Skeletal muscle tissue (tissue), 4 donors: Measurements from ENCODE around the gene FAM43A. TPM values are rescaled to one million over a fixed set of nuclear protein-coding genes. Genes with fewer than 3 reads are reported as not detected.

ENCODE experiments used
- H3K27ac ChIP-seq: one replicate; pipeline ENCODE4 v1.7.0; 2013; ENCODE audit warnings: mild to moderate bottlenecking, low read depth, low read length, inconsistent platforms
- H3K27me3 ChIP-seq, 3 donors: one replicate each; pipeline ENCODE4 v1.7.0; 2013; ENCODE audit warnings: low read length in 3 of 3; ENCODE audit not compliant: control insufficient read depth in 3 of 3, insufficient read depth in 3 of 3
- H3K36me3 ChIP-seq, 3 donors: one replicate each; pipeline ENCODE4 v1.7.0; 2013; ENCODE audit warnings: low read length in 3 of 3; ENCODE audit not compliant: control insufficient read depth in 3 of 3, insufficient read depth in 3 of 3
- H3K4me1 ChIP-seq, 3 donors: one replicate each; pipeline ENCODE4 v1.7.0; 2013; ENCODE audit warnings: low read length in 3 of 3, mild to moderate bottlenecking in 3 of 3; ENCODE audit not compliant: control insufficient read depth in 3 of 3, insufficient read depth in 3 of 3
- H3K4me3 ChIP-seq, 3 donors: one replicate each; pipeline ENCODE4 v1.7.0; 2013; ENCODE audit warnings: low read length in 3 of 3
- H3K9ac ChIP-seq, 3 donors: one replicate each; pipeline ENCODE4 v1.7.0; 2013; ENCODE audit warnings: low read length in 3 of 3, mild to moderate bottlenecking in 3 of 3, moderate library complexity in 2 of 3, low read depth in 1 of 3
- H3K9me3 ChIP-seq, 3 donors: one replicate each; pipeline ENCODE4 v1.7.0; 2013; ENCODE audit warnings: low read length in 3 of 3; ENCODE audit not compliant: control insufficient read depth in 3 of 3
- total RNA-seq: library from RNA; depleted of rRNA; stranded (reverse); fragments of >200 nt; gene quantifications from one replicate; pipeline ENCODE4 v1.2.3, GENCODE V29; 2014
- donor health status: Osteomylitis.

FAM43A gene
- total RNA-seq, 1 donor from 2014 or later: 15.7 TPM

DNA sequence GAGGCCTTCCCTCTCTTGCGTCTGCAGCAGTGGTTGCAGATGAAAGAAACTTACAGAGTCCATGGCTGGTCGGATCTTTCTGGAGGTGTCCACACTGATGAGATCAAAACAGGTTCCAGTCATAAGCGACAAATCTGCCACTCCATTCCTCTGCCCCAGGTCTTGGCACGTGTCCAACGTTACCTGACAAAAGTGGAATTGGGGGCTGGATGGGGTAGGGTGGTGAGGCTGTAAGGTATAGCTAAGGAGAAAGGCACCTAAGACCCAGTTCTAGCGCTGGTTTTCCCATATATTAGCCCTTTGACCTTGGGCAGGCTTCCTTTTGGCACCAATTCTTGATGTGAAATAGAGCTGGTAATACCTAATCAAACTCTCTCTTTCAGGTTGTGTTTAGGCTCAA, 11.0 kb downstream of the FAM43A start:
- Histone ChIP-seq H3K9ac (no peak overlapping the region), H3K4me3 (no peak overlapping the region), H3K9me3 (peaks cover 0 to 6% (median 4%) of the 10 kb centered on the region in 3 donors), H3K27ac (no peak overlapping the region), H3K4me1 (peaks cover 0 to 4% (median under 1%) of the 10 kb centered on the region in 3 donors), H3K36me3 (no peaks in the 10 kb centered on the region), H3K27me3 (no peaks in the 10 kb centered on the region)

DNA sequence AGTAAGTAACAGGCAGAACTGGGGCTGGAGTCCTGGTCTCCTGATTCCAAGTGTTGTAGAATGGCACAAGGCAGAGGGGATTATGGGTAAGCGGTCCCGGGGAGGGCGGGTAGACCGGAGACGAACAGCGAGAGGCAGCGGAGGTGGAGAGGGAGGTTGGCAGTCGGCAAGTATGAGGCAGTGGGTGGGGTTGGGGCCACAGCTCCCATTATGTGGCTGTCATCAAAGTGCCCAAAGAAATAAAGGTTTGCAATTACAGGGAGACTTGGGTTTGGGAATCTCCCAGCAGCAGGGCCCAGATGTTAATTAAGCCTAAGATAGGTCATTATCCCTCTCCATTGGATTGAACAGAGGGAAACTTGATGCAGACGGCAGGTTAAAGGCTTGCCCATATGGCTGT, 16.9 kb downstream of the FAM43A start:
- peaks cover 0 to 6% (median 4%) of the 10 kb centered on the region in 3 donors for H3K9me3 ChIP-seq
- H3K4me3 ChIP-seq: no peak overlapping the region
- H3K9ac ChIP-seq: no peak overlapping the region
- H3K27me3 ChIP-seq: no peaks in the 10 kb centered on the region
- no peak overlapping the region for H3K27ac ChIP-seq
- no peaks in the 10 kb centered on the region for H3K36me3 ChIP-seq
- peaks cover 8 to 20% (median 19%) of the 10 kb centered on the region in 3 donors for H3K4me1 ChIP-seq

DNA sequence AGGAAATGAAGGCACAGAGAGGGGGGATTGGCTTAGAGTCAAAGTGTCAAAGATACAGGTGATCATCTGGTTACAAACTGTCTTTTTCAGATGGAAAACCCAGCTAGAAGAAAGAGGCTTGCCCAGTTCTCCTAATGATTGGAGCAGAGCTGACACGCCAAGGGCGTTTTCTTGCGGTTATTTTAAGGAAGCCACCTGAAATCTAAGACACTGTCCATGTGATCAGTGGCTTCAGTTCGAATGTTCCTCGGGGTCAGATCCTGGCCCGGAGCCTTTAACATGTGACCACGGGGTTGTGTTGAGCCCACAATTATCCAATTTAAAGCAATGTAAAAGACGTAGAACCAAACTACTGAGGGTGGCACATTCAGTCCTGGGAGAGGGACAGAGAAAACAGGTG, 19.5 kb downstream of the FAM43A start:
- Histone ChIP-seq H3K27ac (peak overlapping the region; percentile 65), H3K27me3 (no peaks in the 10 kb centered on the region), H3K36me3 (no peaks in the 10 kb centered on the region), H3K9ac (no peak overlapping the region), H3K4me1 (peaks cover 8 to 20% (median 19%) of the 10 kb centered on the region in 3 donors), H3K4me3 (peak overlapping the region in 1 of 3 donors; percentile 7), H3K9me3 (peaks cover 0 to 3% (median 0%) of the 10 kb centered on the region in 3 donors)

DNA sequence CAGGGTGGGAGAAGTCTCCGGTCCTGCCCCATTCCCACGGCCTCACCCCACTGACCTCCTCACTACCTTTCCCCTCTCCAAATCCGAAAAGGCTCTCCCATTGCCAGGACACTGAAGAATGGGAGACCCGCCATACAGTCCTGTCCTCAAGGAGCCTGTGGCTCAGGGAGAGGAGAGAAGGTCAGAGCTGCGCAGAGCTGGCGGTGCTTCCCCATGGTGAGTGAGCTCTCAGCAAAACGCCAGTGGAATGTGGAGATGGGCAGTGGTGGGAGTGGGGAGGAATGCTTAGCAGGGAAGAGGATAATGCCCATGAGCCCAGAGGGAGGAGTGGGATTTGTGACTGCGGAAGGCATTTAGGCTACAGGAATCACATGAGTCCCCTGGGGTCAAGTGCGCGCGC, 20.1 kb downstream of the FAM43A start:
- Histone ChIP-seq H3K4me3 (peak overlapping the region in 1 of 3 donors; percentile 7), H3K9me3 (peaks cover 0 to 3% (median 0%) of the 10 kb centered on the region in 3 donors), H3K4me1 (peaks cover 8 to 20% (median 19%) of the 10 kb centered on the region in 3 donors), H3K27ac (peak overlapping the region; percentile 65), H3K27me3 (no peaks in the 10 kb centered on the region), H3K36me3 (no peaks in the 10 kb centered on the region), H3K9ac (no peak overlapping the region)

DNA sequence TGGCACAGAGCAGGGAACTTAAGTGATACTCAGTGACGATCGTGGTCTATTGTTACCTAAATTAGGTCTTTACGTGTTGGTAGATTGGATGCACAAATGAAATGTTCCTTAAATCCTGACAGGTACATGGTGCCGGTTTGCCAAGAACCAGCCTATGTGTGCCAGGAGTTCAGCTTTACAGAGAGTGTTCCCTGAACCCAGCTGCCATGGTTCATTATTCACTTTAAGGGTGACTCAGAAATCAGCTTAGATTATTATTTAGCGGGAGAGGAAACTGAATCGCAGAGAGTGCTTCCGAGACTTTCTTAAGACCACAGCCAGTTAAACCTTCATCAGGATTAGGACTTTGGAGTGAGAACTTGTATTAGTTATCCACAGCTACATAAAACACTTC, 21.5 kb downstream of the FAM43A start:
- H3K4me3 ChIP-seq: no peak overlapping the region
- peaks cover 0 to 3% (median 0%) of the 10 kb centered on the region in 3 donors for H3K9me3 ChIP-seq
- no peak overlapping the region for H3K27ac ChIP-seq
- H3K36me3 ChIP-seq: no peaks in the 10 kb centered on the region
- H3K27me3 ChIP-seq: no peaks in the 10 kb centered on the region
- H3K9ac ChIP-seq: no peak overlapping the region
- peaks cover 10 to 29% (median 26%) of the 10 kb centered on the region in 3 donors for H3K4me1 ChIP-seq

DNA sequence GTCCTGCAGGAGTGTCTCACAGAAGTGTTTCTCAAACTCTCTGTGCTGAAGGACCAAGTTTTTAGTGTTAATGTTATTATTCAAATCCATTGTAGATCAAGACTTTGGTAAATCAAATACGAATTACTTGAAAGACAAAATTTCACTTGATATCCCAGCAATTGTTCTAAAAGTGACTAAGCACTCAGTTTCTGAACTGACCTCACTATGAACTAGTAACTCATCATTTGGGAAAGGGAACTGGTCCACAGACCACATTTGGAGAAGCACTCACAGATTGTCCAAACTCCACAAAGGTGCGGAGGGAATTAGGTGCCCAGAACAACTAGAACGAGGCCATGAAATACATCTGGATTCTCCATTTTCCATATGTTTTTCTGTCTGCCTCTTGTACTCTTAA, 25.6 kb downstream of the FAM43A start:
- H3K27me3 ChIP-seq: no peaks in the 10 kb centered on the region
- peaks cover 0 to 3% (median 0%) of the 10 kb centered on the region in 3 donors for H3K9me3 ChIP-seq
- H3K9ac ChIP-seq: no peak overlapping the region
- H3K36me3 ChIP-seq: no peaks in the 10 kb centered on the region
- H3K4me3 ChIP-seq: no peak overlapping the region
- no peak overlapping the region for H3K27ac ChIP-seq
- H3K4me1 ChIP-seq: peaks cover 4 to 9% (median 9%) of the 10 kb centered on the region in 3 donors

DNA sequence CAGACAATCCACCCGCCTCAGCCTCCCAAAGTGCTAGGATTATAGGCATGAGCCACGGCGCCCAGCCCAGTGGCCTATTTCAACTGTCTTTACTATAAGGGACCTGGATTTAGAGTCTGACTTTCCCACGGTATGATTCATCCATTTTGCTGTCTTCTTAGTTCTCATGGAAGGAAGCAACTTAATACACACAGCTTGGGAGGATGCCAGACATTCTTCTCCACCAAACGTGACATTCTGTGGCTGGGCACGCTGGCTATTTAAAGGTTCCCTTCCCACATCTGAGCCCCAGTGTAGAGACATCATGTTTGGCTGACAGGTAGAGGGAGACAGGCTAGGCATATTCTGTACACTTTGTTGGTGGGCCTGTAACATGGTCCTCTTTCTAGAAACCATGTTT, 26.2 kb downstream of the FAM43A start:
- Histone ChIP-seq H3K27me3 (no peaks in the 10 kb centered on the region), H3K27ac (peak overlapping the region; percentile 76), H3K9me3 (peaks cover 0 to 3% (median 0%) of the 10 kb centered on the region in 3 donors)

DNA sequence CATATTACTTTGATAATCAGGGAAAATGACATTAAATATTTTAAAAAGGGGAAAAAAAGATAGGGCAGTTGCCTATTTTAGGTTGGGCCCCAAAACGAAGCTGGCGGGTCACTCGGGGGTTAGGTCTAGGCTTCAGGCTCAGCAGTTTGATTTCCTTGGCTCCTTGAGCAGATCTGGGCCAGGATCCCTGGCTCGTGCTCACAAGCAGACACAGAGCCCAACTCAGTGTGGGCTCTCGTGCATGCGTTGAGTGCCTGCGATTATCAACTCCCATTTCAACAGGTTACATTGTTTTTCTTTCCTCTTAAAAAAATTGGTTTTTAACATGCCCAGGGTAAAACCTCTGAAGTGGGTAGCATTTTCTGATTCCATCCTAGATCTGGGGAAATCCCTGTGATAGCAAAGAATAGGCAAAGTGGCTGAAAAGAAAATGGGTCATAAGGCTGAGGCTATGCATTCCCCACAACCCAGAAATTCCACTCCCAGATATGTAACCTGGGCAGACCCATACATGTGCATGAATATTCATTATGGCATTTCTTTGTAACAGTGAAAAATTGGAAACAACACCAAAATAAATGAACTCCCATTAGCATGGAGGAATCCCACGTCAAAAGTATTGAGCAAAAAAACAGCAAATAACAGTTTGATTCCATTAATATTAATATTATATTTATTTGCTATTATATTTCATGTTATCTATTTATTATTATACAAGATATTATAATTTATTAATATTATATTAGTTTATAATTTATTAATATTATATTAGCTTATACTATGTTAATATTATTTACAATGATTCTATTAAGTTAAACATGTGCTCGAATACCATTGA, 27.8 kb downstream of the FAM43A start:
- Histone ChIP-seq H3K27me3 (no peaks in the 10 kb centered on the region), H3K9me3 (no peaks in the 10 kb centered on the region), H3K9ac (no peak overlapping the region), H3K27ac (no peak overlapping the region), H3K4me3 (no peak overlapping the region), H3K4me1 (peaks cover 4 to 9% (median 7%) of the 10 kb centered on the region in 3 donors), H3K36me3 (no peaks in the 10 kb centered on the region)

More for the DNA sequence above, 26.2 kb downstream of the FAM43A start:
- Histone ChIP-seq H3K4me3 (no peak overlapping the region), H3K9ac (no peak overlapping the region), H3K36me3 (no peaks in the 10 kb centered on the region), H3K4me1 (peaks cover 4 to 9% (median 8%) of the 10 kb centered on the region in 3 donors)

DNA sequence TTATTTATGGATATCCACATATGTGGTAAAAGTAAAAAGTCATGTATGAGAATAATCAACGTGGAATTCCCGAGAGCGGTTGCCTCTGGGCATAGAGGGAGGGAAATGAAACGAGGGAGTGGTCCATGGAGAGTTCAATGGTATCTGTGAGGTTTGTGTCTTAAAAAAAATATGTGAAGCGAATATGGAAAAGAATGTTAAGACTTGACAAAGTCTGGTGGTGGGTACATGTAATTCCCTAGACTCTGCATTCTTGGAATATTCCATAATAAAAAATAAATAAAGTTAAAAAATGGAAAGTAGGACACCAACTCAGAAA, 28.4 kb downstream of the FAM43A start:
- no peak overlapping the region for H3K27ac ChIP-seq
- peaks cover 4 to 9% (median 7%) of the 10 kb centered on the region in 3 donors for H3K4me1 ChIP-seq
- H3K36me3 ChIP-seq: no peaks in the 10 kb centered on the region
- no peaks in the 10 kb centered on the region for H3K9me3 ChIP-seq
- no peaks in the 10 kb centered on the region for H3K27me3 ChIP-seq
- H3K9ac ChIP-seq: no peak overlapping the region
- H3K4me3 ChIP-seq: no peak overlapping the region

DNA sequence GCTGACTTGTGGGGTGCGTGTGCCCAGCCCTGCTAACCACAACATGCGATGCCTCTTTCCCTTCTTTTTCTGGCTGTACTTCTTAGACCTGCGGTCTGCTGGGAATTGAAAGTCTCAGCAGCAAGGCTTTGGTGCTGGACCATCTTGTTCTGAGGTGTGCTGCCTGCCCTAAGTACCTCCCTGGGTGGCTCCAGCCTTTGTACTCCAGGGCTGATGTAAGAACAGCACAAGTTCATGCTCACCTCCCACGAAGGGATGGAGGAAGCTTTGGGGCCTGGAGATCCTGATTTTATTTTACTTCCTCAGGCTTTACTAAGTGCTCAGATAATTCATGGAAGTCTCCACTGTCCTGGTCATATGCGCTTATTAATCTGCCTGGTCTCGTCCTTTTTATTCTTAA, 28.9 kb downstream of the FAM43A start:
- Histone ChIP-seq H3K36me3 (no peaks in the 10 kb centered on the region), H3K9me3 (no peaks in the 10 kb centered on the region), H3K27ac (no peak overlapping the region), H3K9ac (no peak overlapping the region), H3K4me1 (peaks cover 4 to 9% (median 7%) of the 10 kb centered on the region in 3 donors), H3K4me3 (no peak overlapping the region), H3K27me3 (no peaks in the 10 kb centered on the region)
